Measurements from ENCODE around the gene GNAI1.

Gene GNAI1

GRCh38 chr7:80224415-80224814 lies 89.8 kb downstream of the GNAI1 start:
- Histone ChIP-seq H3K4ac (ENCODE audit: low read length) (no peak overlapping the region), H2BK120ac (ENCODE audit: low read depth, low read length) (no peak overlapping the region), H2BK5ac (ENCODE audit: low read length) (no peak overlapping the region), H3K27ac (replicated peaks; ENCODE audit: low read length) (no peak overlapping the region), H2BK15ac (ENCODE audit: low read length) (no peak overlapping the region), H3K23ac (ENCODE audit: low read depth, low read length, poor library complexity) (no peak overlapping the region), H3K36me3 (replicated peaks in 1 of 2; ENCODE audit: control insufficient read depth in 2 of 2, insufficient read depth in 2 of 2, low read length in 2 of 2) (peaks cover 0 to 10% of the 10 kb centered on the region in 2 donors), H3K9ac (ENCODE audit: low read depth, low read length, poor library complexity) (no peak overlapping the region), H3K27me3 (ENCODE audit: control insufficient read depth in 3 of 3, insufficient read depth in 3 of 3, low read depth in 1 of 3, low read length in 3 of 3) (no peaks in the 10 kb centered on the region), H3K9me3 (replicated peaks in 1 of 2; ENCODE audit: control insufficient read depth in 2 of 2, insufficient read depth in 1 of 2, low read depth in 1 of 2, low read length in 2 of 2) (no peaks in the 10 kb centered on the region), H2BK12ac (ENCODE audit: low read length) (no peak overlapping the region), H4K91ac (ENCODE audit: low read depth, low read length, poor library complexity) (no peak overlapping the region), H3K14ac (ENCODE audit: low read length) (no peak overlapping the region), H3K4me3 (ENCODE audit: low read length in 2 of 2) (no peak overlapping the region), H4K8ac (ENCODE audit: low read depth, low read length) (no peak overlapping the region), H2AK5ac (ENCODE audit: low read depth, low read length) (no peak overlapping the region), H3K4me2 (ENCODE audit: insufficient read depth, low read length, poor library complexity, severe bottlenecking) (no peak overlapping the region), H2AFZ (ENCODE audit: low read length) (no peak overlapping the region), H3K79me1 (ENCODE audit: low read depth, low read length) (no peaks in the 10 kb centered on the region), H3K18ac (ENCODE audit: low read length) (no peak overlapping the region), H3K4me1 (ENCODE audit: control insufficient read depth in 2 of 2, insufficient read depth in 1 of 2, low read depth in 1 of 2, low read length in 2 of 2) (peaks cover 2% of the 10 kb centered on the region in 2 donors)
- no peak for DNase-seq (ENCODE audit: low spot score)
- no CpG with 5 or more reads among the region's 1 CpG for WGBS, 2 donors (ENCODE audit: extremely low coverage in 2 of 2, insufficient read length in 2 of 2, insufficient replicate concordance in 1 of 2)

- Histone ChIP-seq H2AFZ (ENCODE audit: low read length) (no peak overlapping the region), H2BK5ac (ENCODE audit: low read length) (no peak overlapping the region), H4K91ac (ENCODE audit: low read depth, low read length, poor library complexity) (no peak overlapping the region), H2BK120ac (ENCODE audit: low read depth, low read length) (no peak overlapping the region), H3K27ac (replicated peaks; ENCODE audit: low read length) (no peak overlapping the region), H3K4ac (ENCODE audit: low read length) (no peak overlapping the region), H3K36me3 (replicated peaks in 1 of 2; ENCODE audit: control insufficient read depth in 2 of 2, insufficient read depth in 2 of 2, low read length in 2 of 2) (peaks cover 0 to under 1% of the 10 kb centered on the region in 2 donors), H2BK15ac (ENCODE audit: low read length) (no peak overlapping the region), H2BK12ac (ENCODE audit: low read length) (no peak overlapping the region), H3K27me3 (ENCODE audit: control insufficient read depth in 3 of 3, insufficient read depth in 3 of 3, low read depth in 1 of 3, low read length in 3 of 3) (no peaks in the 10 kb centered on the region), H3K14ac (ENCODE audit: low read length) (no peak overlapping the region), H3K4me1 (ENCODE audit: control insufficient read depth in 2 of 2, insufficient read depth in 1 of 2, low read depth in 1 of 2, low read length in 2 of 2) (peaks cover 2% of the 10 kb centered on the region in 2 donors), H3K4me3 (ENCODE audit: low read length in 2 of 2) (no peak overlapping the region), H3K23ac (ENCODE audit: low read depth, low read length, poor library complexity) (no peak overlapping the region), H3K9me3 (replicated peaks in 1 of 2; ENCODE audit: control insufficient read depth in 2 of 2, insufficient read depth in 1 of 2, low read depth in 1 of 2, low read length in 2 of 2) (no peaks in the 10 kb centered on the region), H2AK5ac (ENCODE audit: low read depth, low read length) (no peak overlapping the region), H3K4me2 (ENCODE audit: insufficient read depth, low read length, poor library complexity, severe bottlenecking) (no peak overlapping the region), H4K8ac (ENCODE audit: low read depth, low read length) (no peak overlapping the region), H3K9ac (ENCODE audit: low read depth, low read length, poor library complexity) (no peak overlapping the region), H3K79me1 (ENCODE audit: low read depth, low read length) (no peaks in the 10 kb centered on the region), H3K18ac (ENCODE audit: low read length) (no peak overlapping the region)
- no peak for DNase-seq (ENCODE audit: low spot score)
Measured at GRCh38 chr7:80225361-80225760, 90.7 kb downstream of the GNAI1 start.

- Histone ChIP-seq H3K14ac (ENCODE audit: low read length) (no peak overlapping the region), H2AK5ac (ENCODE audit: low read depth, low read length) (no peak overlapping the region), H3K27ac (replicated peaks; ENCODE audit: low read length) (no peak overlapping the region), H3K4me3 (ENCODE audit: low read length in 2 of 2) (no peak overlapping the region), H3K23ac (ENCODE audit: low read depth, low read length, poor library complexity) (no peak overlapping the region), H3K27me3 (ENCODE audit: control insufficient read depth in 3 of 3, insufficient read depth in 3 of 3, low read depth in 1 of 3, low read length in 3 of 3) (no peaks in the 10 kb centered on the region), H2AFZ (ENCODE audit: low read length) (no peak overlapping the region), H4K91ac (ENCODE audit: low read depth, low read length, poor library complexity) (no peak overlapping the region), H3K4ac (ENCODE audit: low read length) (no peak overlapping the region), H3K79me1 (ENCODE audit: low read depth, low read length) (no peaks in the 10 kb centered on the region), H2BK12ac (ENCODE audit: low read length) (no peak overlapping the region), H2BK5ac (ENCODE audit: low read length) (no peak overlapping the region), H3K4me2 (ENCODE audit: insufficient read depth, low read length, poor library complexity, severe bottlenecking) (no peak overlapping the region), H3K18ac (ENCODE audit: low read length) (no peak overlapping the region), H3K36me3 (replicated peaks in 1 of 2; ENCODE audit: control insufficient read depth in 2 of 2, insufficient read depth in 2 of 2, low read length in 2 of 2) (no peaks in the 10 kb centered on the region), H3K9me3 (replicated peaks in 1 of 2; ENCODE audit: control insufficient read depth in 2 of 2, insufficient read depth in 1 of 2, low read depth in 1 of 2, low read length in 2 of 2) (no peaks in the 10 kb centered on the region), H4K8ac (ENCODE audit: low read depth, low read length) (no peak overlapping the region), H3K9ac (ENCODE audit: low read depth, low read length, poor library complexity) (no peak overlapping the region), H2BK15ac (ENCODE audit: low read length) (no peak overlapping the region), H2BK120ac (ENCODE audit: low read depth, low read length) (no peak overlapping the region), H3K4me1 (ENCODE audit: control insufficient read depth in 2 of 2, insufficient read depth in 1 of 2, low read depth in 1 of 2, low read length in 2 of 2) (peaks cover 2% of the 10 kb centered on the region in 2 donors)
- no peak for DNase-seq (ENCODE audit: low spot score)
- WGBS, 2 donors (ENCODE audit: extremely low coverage in 2 of 2, insufficient read length in 2 of 2, insufficient replicate concordance in 1 of 2) = no CpG with 5 or more reads among the region's 4 CpGs
Measured at GRCh38 chr7:80226629-80227028, 92.0 kb downstream of the GNAI1 start.

GRCh38 chr7:80230327-80230726 lies 95.7 kb downstream of the GNAI1 start:
- H2BK120ac ChIP-seq (ENCODE audit: low read depth, low read length) = no peak overlapping the region
- peaks cover 2% of the 10 kb centered on the region in 2 donors for H3K4me1 ChIP-seq (ENCODE audit: control insufficient read depth in 2 of 2, insufficient read depth in 1 of 2, low read depth in 1 of 2, low read length in 2 of 2)
- H2BK5ac ChIP-seq (ENCODE audit: low read length) = no peak overlapping the region
- WGBS, 2 donors (ENCODE audit: extremely low coverage in 2 of 2, insufficient read length in 2 of 2, insufficient replicate concordance in 1 of 2) = no CpG with 5 or more reads among the region's 2 CpGs
- no peaks in the 10 kb centered on the region for H3K9me3 ChIP-seq (replicated peaks in 1 of 2; ENCODE audit: control insufficient read depth in 2 of 2, insufficient read depth in 1 of 2, low read depth in 1 of 2, low read length in 2 of 2)
- no peak overlapping the region for H2BK12ac ChIP-seq (ENCODE audit: low read length)
- H3K4me3 ChIP-seq (ENCODE audit: low read length in 2 of 2) = no peak overlapping the region
- no peak for DNase-seq (ENCODE audit: low spot score)
- H2AFZ ChIP-seq (ENCODE audit: low read length) = no peak overlapping the region
- no peak overlapping the region for H3K4ac ChIP-seq (ENCODE audit: low read length)
- H3K18ac ChIP-seq (ENCODE audit: low read length) = no peak overlapping the region
- H3K27ac ChIP-seq (replicated peaks; ENCODE audit: low read length) = no peak overlapping the region
- H3K9ac ChIP-seq (ENCODE audit: low read depth, low read length, poor library complexity) = no peak overlapping the region
- no peak overlapping the region for H3K23ac ChIP-seq (ENCODE audit: low read depth, low read length, poor library complexity)
- H3K4me2 ChIP-seq (ENCODE audit: insufficient read depth, low read length, poor library complexity, severe bottlenecking) = no peak overlapping the region
- no peak overlapping the region for H4K91ac ChIP-seq (ENCODE audit: low read depth, low read length, poor library complexity)
- no peaks in the 10 kb centered on the region for H3K36me3 ChIP-seq (replicated peaks in 1 of 2; ENCODE audit: control insufficient read depth in 2 of 2, insufficient read depth in 2 of 2, low read length in 2 of 2)
- no peak overlapping the region for H4K8ac ChIP-seq (ENCODE audit: low read depth, low read length)
- no peaks in the 10 kb centered on the region for H3K79me1 ChIP-seq (ENCODE audit: low read depth, low read length)
- H3K14ac ChIP-seq (ENCODE audit: low read length) = no peak overlapping the region
- H2AK5ac ChIP-seq (ENCODE audit: low read depth, low read length) = no peak overlapping the region
- H2BK15ac ChIP-seq (ENCODE audit: low read length) = no peak overlapping the region
- no peaks in the 10 kb centered on the region for H3K27me3 ChIP-seq (ENCODE audit: control insufficient read depth in 3 of 3, insufficient read depth in 3 of 3, low read depth in 1 of 3, low read length in 3 of 3)
